HuH-7 (cell line): ENCODE results near the gene LRRC8B.
"Not testable (repeated sequence)": the region's sequence is repeated elsewhere in the genome, so short reads cannot be mapped to it uniquely, and the experiment has no call there.

Experiments used
- DNase-seq: peaks from one replicate; pipeline ENCODE4 v3.0.0; 2011; ENCODE audit warnings: low spot score

The LRRC8B gene

GRCh38 chr1:89524369-89525168, at the start of gene LRRC8B:
TSS of gene LRRC8B (plus strand) at chr1:89524829. CDS start at chr1:89582651, 57,822 bp downstream.
- peak; percentile 84 for DNase-seq

- DNase-seq = no peak
These were observed 49.4 kb upstream of the LRRC8B start for GRCh38 chr1:89475269-89475668.

GRCh38 chr1:89476072-89476471, 48.6 kb upstream of the LRRC8B start:
- DNase-seq = no peak

- DNase-seq = peak; percentile 52
These were observed 41.4 kb upstream of the LRRC8B start for GRCh38 chr1:89483010-89483756.

- no peak for DNase-seq
These were observed 40.9 kb upstream of the LRRC8B start for GRCh38 chr1:89483757-89484077.

GRCh38 chr1:89484092-89485038, 40.3 kb upstream of the LRRC8B start:
- DNase-seq = no peak

GRCh38 chr1:89487972-89488371, 36.7 kb upstream of the LRRC8B start:
- no peak for DNase-seq

- no peak for DNase-seq
These were observed 35.4 kb upstream of the LRRC8B start for GRCh38 chr1:89489047-89489729.

GRCh38 chr1:89490389-89490788, 34.2 kb upstream of the LRRC8B start:
- no peak for DNase-seq

- DNase-seq = no peak
These were observed 25.3 kb upstream of the LRRC8B start for GRCh38 chr1:89499320-89499719.

- DNase-seq = no peak
These were observed 22.6 kb upstream of the LRRC8B start for GRCh38 chr1:89502042-89502441.

- DNase-seq = no peak
These were observed 21.7 kb upstream of the LRRC8B start for GRCh38 chr1:89502895-89503294.

GRCh38 chr1:89503690-89504089, 20.9 kb upstream of the LRRC8B start:
- no peak for DNase-seq

GRCh38 chr1:89510061-89510460, 14.6 kb upstream of the LRRC8B start:
- DNase-seq = not testable (repeated sequence)

GRCh38 chr1:89512996-89513720, 11.5 kb upstream of the LRRC8B start:
- no peak for DNase-seq

GRCh38 chr1:89516055-89516454, 8.6 kb upstream of the LRRC8B start:
- DNase-seq = no peak

GRCh38 chr1:89518221-89518631, 6.4 kb upstream of the LRRC8B start:
- no peak for DNase-seq

GRCh38 chr1:89519779-89520358, 4.8 kb upstream of the LRRC8B start:
- DNase-seq = peak; percentile 34

- not testable (repeated sequence) for DNase-seq
These were observed 2.7 kb upstream of the LRRC8B start for GRCh38 chr1:89521977-89522376.

GRCh38 chr1:89523572-89524368, 859 bp upstream of the LRRC8B start:
- DNase-seq = peak; percentile 66
